ENCODE results near the gene SRD5A1. TPM values are rescaled to one million over a fixed set of nuclear protein-coding genes. Genes with fewer than 3 reads are reported as not detected.
"Not testable (repeated sequence)": the region's sequence is repeated elsewhere in the genome, so short reads cannot be mapped to it uniquely, and the experiment has no call there.

The SRD5A1 gene
- total RNA-seq, 2 experiments from 2014 or later: 5.2 to 5.4 TPM

DNA sequence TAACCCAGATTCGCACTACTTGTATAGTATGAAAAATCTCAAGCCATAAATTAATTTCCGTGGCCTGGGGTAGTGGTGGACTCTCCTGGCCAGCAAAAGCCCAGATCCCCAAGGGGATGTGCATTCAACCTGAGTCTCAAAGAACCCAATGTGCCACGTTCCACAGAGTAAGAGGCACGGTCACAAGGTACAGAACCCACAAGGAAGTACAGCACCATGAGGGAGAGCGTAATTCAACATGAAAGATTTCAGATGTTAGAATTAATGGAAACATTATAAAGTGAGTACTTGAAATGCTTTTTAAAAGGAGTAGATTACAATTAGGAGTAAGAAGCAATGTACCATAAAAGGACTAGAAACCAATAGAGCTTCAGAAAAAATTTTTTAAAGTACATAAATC is 23.4 kb downstream of the SRD5A1 start:
- Mint-ChIP-seq H3K9me3 (peaks cover 15% of the 10 kb centered on the region), H3K27ac (no peak overlapping the region), H3K4me1 (ENCODE audit: low read depth) (peaks cover 5% of the 10 kb centered on the region), H3K27me3 (ENCODE audit: low read depth) (no peaks in the 10 kb centered on the region), H3K36me3 (ENCODE audit: low read depth) (peaks cover 39% of the 10 kb centered on the region), H3K4me3 (no peak overlapping the region)
- intact Hi-C loops (cut with micrococcal nuclease): no loop called here
- no peak for DNase-seq
- CTCF ChIA-PET: no interaction called here

DNA sequence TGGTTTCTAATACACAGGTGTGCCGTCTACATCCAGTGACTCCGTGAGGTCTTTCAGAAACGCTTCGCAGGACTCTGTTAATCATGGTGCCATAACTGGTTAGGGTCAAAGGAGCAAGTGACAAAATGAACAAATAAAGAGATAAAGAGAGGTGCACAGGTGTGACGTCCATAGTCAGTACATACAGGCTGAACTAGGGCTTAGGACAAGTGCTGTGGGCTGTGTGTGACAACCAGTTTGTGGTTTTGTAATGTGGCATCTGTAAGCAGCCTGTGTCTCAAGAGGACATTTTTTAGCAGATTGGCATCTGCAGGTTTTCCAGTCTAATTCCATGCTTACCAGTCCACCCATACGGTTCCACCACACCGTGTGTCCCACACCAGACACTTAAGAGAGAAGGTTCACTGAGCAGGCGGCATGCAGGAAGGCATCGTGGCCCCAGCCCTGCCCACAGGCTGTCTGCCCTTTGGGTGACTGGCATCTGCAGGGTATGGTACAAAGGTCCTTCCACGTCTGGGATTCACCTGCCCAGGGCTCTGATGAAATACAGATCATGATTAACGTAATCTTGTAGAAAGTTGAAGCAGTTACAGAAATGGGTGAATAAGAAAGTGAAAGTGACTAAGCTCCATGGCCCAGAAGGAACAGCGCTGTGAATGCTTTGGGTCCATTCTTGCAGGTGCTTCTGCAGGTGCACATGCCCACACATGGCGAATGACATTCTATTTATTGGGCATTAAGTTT is 26.9 kb downstream of the SRD5A1 start:
- DNase-seq: peak; percentile 13
- peaks cover 27% of the 10 kb centered on the region for H3K36me3 Mint-ChIP-seq (ENCODE audit: low read depth)
- intact Hi-C loops (cut with micrococcal nuclease): no loop called here
- peaks cover 5% of the 10 kb centered on the region for H3K4me1 Mint-ChIP-seq (ENCODE audit: low read depth)
- peaks cover 15% of the 10 kb centered on the region for H3K9me3 Mint-ChIP-seq
- H3K27me3 Mint-ChIP-seq (ENCODE audit: low read depth): no peaks in the 10 kb centered on the region
- CTCF ChIA-PET: no interaction called here
- H3K27ac Mint-ChIP-seq: no peak overlapping the region
- no peak overlapping the region for H3K4me3 Mint-ChIP-seq

GRCh38 chr5:6660688-6661087 is 27.4 kb downstream of the SRD5A1 start:
- CTCF ChIA-PET: no interaction called here
- H3K27ac Mint-ChIP-seq: no peak overlapping the region
- peaks cover 21% of the 10 kb centered on the region for H3K36me3 Mint-ChIP-seq (ENCODE audit: low read depth)

DNA sequence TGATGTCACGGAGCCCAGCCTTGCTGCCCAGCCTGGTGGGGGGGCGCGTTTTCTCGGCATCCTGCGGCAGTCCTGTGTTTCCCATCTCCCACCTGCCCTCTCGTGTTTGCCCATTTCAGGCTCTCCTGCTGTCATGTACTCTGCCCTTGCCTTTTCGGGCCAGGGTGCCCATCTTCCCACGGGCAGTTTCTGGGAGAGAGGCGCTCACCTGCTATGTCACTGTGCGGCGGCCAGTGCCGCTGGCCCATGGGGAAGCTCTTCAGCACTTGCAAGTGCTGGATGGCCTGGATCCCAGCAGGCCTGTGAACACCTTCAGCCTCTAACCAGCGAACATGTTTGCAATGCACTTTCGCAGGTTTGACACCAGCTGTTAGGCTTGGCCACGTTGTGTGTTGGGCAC is 33.5 kb downstream of the SRD5A1 start:
- no peak overlapping the region for H3K4me3 Mint-ChIP-seq
- no peaks in the 10 kb centered on the region for H3K4me1 Mint-ChIP-seq (ENCODE audit: low read depth)
- H3K27ac Mint-ChIP-seq: no peak overlapping the region
- CTCF ChIA-PET: no interaction called here
- DNase-seq: no peak
- no peaks in the 10 kb centered on the region for H3K27me3 Mint-ChIP-seq (ENCODE audit: low read depth)
- H3K9me3 Mint-ChIP-seq: no peaks in the 10 kb centered on the region
- intact Hi-C loops (cut with micrococcal nuclease): no loop called here
- H3K36me3 Mint-ChIP-seq (ENCODE audit: low read depth): peaks cover 8% of the 10 kb centered on the region

More at GRCh38 chr5:6660688-6661087, 27.4 kb downstream of the SRD5A1 start:
- H3K4me3 Mint-ChIP-seq: no peak overlapping the region
- peaks cover 15% of the 10 kb centered on the region for H3K9me3 Mint-ChIP-seq
- no peak for DNase-seq
- H3K27me3 Mint-ChIP-seq (ENCODE audit: low read depth): no peaks in the 10 kb centered on the region
- intact Hi-C loops (cut with micrococcal nuclease): no loop called here
- H3K4me1 Mint-ChIP-seq (ENCODE audit: low read depth): peaks cover 5% of the 10 kb centered on the region

DNA sequence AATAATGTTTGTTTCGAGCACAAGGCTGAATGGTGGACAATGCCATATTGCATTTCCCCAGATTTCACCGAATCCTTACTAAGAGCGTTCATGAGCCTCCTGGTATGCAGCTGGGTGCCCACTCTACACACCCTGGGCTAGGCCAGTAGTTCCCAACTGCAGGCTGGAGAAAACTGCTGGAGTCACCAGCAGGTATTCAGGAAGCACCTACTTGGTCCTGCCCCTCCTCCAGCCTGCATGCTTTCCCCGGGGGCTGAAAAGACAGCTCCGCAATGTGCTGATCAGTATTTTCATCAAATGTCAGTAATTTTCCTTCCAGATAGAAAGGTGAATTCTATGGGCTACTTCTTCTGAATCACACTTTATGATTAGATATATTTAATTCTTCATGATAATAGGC is 34.4 kb downstream of the SRD5A1 start:
- Mint-ChIP-seq H3K4me1 (ENCODE audit: low read depth) (no peaks in the 10 kb centered on the region), H3K36me3 (ENCODE audit: low read depth) (peaks cover 8% of the 10 kb centered on the region), H3K27ac (no peak overlapping the region), H3K4me3 (no peak overlapping the region), H3K27me3 (ENCODE audit: low read depth) (no peaks in the 10 kb centered on the region), H3K9me3 (no peaks in the 10 kb centered on the region)
- CTCF ChIA-PET: no interaction called here
- intact Hi-C loops (cut with micrococcal nuclease): no loop called here
- DNase-seq: no peak

DNA sequence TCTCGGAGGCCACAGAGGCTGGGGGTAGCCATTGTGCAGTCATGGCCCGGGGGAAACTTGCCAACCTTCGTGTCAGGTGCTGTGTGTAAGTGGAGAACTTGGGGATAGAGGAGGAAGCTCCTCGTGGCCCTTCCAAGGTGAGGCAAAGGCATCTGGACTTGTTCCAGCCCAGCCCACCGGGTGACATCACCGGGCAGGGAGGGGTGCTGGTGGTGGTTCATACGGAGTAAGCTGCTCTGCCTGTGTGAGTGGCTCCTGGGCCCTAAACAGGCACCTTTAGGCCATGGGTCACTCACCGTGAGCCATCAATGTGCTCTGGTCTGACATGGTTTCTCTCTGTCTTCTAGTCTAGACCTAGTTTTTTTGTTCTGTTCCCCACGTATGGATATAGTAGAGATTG is 35.5 kb downstream of the SRD5A1 start:
- intact Hi-C loops (cut with micrococcal nuclease); DNase-seq; CTCF ChIA-PET; H3K9me3 Mint-ChIP-seq; H3K36me3 Mint-ChIP-seq (ENCODE audit: low read depth); H3K4me3 Mint-ChIP-seq; H3K27me3 Mint-ChIP-seq (ENCODE audit: low read depth); H3K4me1 Mint-ChIP-seq (ENCODE audit: low read depth); H3K27ac Mint-ChIP-seq: not testable (repeated sequence)

DNA sequence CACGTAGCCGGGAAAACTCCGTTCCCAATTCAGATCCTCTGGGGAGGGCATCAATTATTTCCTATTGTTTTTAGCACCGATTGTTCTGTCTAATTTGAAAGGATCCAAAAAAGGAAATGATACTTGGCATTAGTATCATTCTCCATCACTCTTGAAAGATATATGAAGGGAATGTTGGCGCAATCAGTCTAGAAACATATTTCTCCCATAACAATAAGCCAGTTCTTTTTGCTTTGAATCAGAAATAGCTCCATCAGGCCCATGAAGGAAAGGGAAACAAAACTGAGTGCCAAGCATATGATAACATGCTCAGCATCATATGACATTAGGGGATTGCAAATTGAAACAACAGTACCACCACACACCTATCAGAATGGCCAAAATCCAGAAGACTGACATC is 39.8 kb downstream of the SRD5A1 start:
- no peak for DNase-seq
- CTCF ChIA-PET: no interaction called here

DNA sequence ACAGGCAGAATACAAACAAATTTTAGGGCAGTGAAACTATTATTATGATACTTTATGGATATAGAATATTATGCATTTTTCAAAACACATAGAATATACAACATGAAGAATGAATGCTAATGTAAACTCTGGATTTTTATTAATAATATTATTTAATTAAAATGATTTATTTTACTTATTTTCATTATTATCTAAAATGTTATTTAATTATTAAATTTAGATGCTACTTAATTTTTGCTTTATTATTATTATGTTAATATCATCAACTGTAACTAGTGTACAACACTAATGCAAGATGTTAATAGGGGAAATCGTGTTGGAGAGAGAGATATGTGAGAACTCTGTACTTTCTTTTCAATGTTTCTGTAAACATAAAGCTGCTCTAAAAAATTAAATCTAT is 40.7 kb downstream of the SRD5A1 start:
- H3K9me3 Mint-ChIP-seq: no peaks in the 10 kb centered on the region
- no peak overlapping the region for H3K27ac Mint-ChIP-seq
- intact Hi-C loops (cut with micrococcal nuclease): no loop called here
- peaks cover 8% of the 10 kb centered on the region for H3K36me3 Mint-ChIP-seq (ENCODE audit: low read depth)
- H3K4me1 Mint-ChIP-seq (ENCODE audit: low read depth): no peaks in the 10 kb centered on the region
- H3K27me3 Mint-ChIP-seq (ENCODE audit: low read depth): no peaks in the 10 kb centered on the region
- no peak for DNase-seq
- no peak overlapping the region for H3K4me3 Mint-ChIP-seq
- CTCF ChIA-PET: no interaction called here

More for the DNA sequence above, 39.8 kb downstream of the SRD5A1 start:
- no peak overlapping the region for H3K4me3 Mint-ChIP-seq
- intact Hi-C loops (cut with micrococcal nuclease): no loop called here
- H3K9me3 Mint-ChIP-seq: no peaks in the 10 kb centered on the region
- H3K4me1 Mint-ChIP-seq (ENCODE audit: low read depth): no peaks in the 10 kb centered on the region
- H3K36me3 Mint-ChIP-seq (ENCODE audit: low read depth): peaks cover 8% of the 10 kb centered on the region
- H3K27me3 Mint-ChIP-seq (ENCODE audit: low read depth): no peaks in the 10 kb centered on the region
- H3K27ac Mint-ChIP-seq: no peak overlapping the region

GRCh38 chr5:6674421-6674820 is 41.2 kb downstream of the SRD5A1 start:
- H3K36me3 Mint-ChIP-seq (ENCODE audit: low read depth): peaks cover 8% of the 10 kb centered on the region

GRCh38 chr5:6674886-6675285 is 41.6 kb downstream of the SRD5A1 start:
- Mint-ChIP-seq H3K36me3 (ENCODE audit: low read depth) (peaks cover 8% of the 10 kb centered on the region), H3K4me3 (no peak overlapping the region), H3K27ac (no peak overlapping the region), H3K4me1 (ENCODE audit: low read depth) (no peaks in the 10 kb centered on the region), H3K27me3 (ENCODE audit: low read depth) (no peaks in the 10 kb centered on the region), H3K9me3 (no peaks in the 10 kb centered on the region)
- DNase-seq: no peak
- CTCF ChIA-PET: interaction anchor here (0.6 kb wide), 1 partner anchor 69 kb away, joined by 3 read pairs; no protein-coding TSS in a partner anchor
- intact Hi-C loops (cut with micrococcal nuclease): no loop called here

More at GRCh38 chr5:6674421-6674820, 41.2 kb downstream of the SRD5A1 start:
- Mint-ChIP-seq H3K4me3 (no peak overlapping the region), H3K27ac (no peak overlapping the region), H3K9me3 (no peaks in the 10 kb centered on the region), H3K27me3 (ENCODE audit: low read depth) (no peaks in the 10 kb centered on the region), H3K4me1 (ENCODE audit: low read depth) (no peaks in the 10 kb centered on the region)
- no peak for DNase-seq
- intact Hi-C loops (cut with micrococcal nuclease): no loop called here
- CTCF ChIA-PET: no interaction called here

GRCh38 chr5:6675784-6676491 is 42.7 kb downstream of the SRD5A1 start:
- no peak for DNase-seq
- H3K9me3 Mint-ChIP-seq: no peaks in the 10 kb centered on the region
- H3K4me3 Mint-ChIP-seq: no peak overlapping the region
- H3K4me1 Mint-ChIP-seq (ENCODE audit: low read depth): no peaks in the 10 kb centered on the region
- intact Hi-C loops (cut with micrococcal nuclease): no loop called here
- peaks cover 4% of the 10 kb centered on the region for H3K36me3 Mint-ChIP-seq (ENCODE audit: low read depth)
- CTCF ChIA-PET: no interaction called here
- H3K27me3 Mint-ChIP-seq (ENCODE audit: low read depth): peaks cover 2% of the 10 kb centered on the region
- H3K27ac Mint-ChIP-seq: no peak overlapping the region

DNA sequence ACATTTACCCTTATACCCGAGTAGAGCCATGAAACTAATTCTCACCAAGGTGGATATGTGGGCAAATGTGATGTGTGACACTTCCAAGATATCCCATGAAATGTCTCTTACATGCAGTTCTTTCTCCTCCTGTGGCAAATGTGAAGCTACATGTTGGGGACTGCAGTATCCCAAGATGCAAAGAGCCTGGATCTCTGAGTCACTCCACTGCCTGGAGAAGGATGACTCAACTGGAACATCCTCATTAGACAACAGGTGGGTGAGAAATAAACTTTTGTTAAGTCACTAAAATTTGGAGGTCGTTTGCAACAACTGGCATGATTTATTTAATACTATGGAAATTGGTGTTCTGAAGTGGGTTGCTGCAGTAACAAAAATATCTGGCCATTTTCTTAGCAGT is 43.5 kb downstream of the SRD5A1 start:
- intact Hi-C loops (cut with micrococcal nuclease): no loop called here
- DNase-seq: no peak
- Mint-ChIP-seq H3K9me3 (no peaks in the 10 kb centered on the region), H3K36me3 (ENCODE audit: low read depth) (no peaks in the 10 kb centered on the region), H3K27ac (no peak overlapping the region), H3K4me1 (ENCODE audit: low read depth) (no peaks in the 10 kb centered on the region), H3K4me3 (no peak overlapping the region), H3K27me3 (ENCODE audit: low read depth) (peaks cover 8% of the 10 kb centered on the region)
- CTCF ChIA-PET: no interaction called here

DNA sequence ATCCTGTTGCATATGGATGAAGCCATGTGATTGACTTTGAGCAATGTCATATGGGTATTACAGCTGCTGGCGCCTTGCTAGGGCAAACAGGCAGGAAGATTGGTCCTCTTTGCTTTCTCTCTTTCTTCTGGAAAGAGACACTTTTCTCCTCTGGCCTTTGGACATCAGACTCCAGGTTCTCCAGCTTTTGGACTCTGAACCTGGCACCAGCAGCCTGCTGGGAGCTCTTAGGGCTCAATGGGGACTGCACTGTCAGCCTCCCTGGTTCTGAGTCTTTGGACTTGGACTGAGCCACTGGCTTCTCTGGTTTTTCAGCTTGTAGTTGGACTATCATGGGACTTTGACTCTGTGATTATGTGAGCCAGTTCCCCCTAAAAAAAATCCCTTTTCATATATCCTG is 45.1 kb downstream of the SRD5A1 start:
- no peaks in the 10 kb centered on the region for H3K9me3 Mint-ChIP-seq
- no peak overlapping the region for H3K27ac Mint-ChIP-seq
- no peak for DNase-seq
- CTCF ChIA-PET: no interaction called here
- H3K4me3 Mint-ChIP-seq: no peak overlapping the region
- no peaks in the 10 kb centered on the region for H3K4me1 Mint-ChIP-seq (ENCODE audit: low read depth)
- intact Hi-C loops (cut with micrococcal nuclease): no loop called here
- peaks cover 13% of the 10 kb centered on the region for H3K27me3 Mint-ChIP-seq (ENCODE audit: low read depth)
- H3K36me3 Mint-ChIP-seq (ENCODE audit: low read depth): no peaks in the 10 kb centered on the region
